EH (cell line): Measurements from ENCODE around the gene ENTREP1.
"Not testable (repeated sequence)": the region's sequence is repeated elsewhere in the genome, so short reads cannot be mapped to it uniquely, and the experiment has no call there.

Experiments
- DNase-seq: peaks from one replicate; pipeline ENCODE4 v3.0.0-alpha.2; 2015; ENCODE audit warnings: low read depth

ENTREP1 gene

DNA sequence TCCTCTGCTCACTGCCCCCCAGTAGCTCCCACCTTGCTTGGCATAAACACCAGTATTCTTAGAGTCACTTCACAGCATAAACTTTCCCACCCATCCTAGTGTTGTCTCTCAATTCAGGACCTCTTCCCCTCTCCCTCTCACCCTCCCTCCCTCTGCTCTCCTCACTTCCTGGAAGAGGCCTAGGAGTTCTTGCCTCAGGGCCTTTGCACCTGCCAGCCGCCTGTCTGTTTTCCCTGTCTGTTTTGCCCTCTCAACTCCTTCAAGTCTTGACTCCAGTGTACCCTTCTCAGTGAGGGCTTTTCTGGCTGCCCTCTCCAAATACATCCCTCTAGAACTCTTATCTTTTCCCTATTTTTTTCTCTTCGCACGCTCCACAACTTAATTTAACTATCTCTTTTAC is 86.2 kb downstream of the ENTREP1 start:
- DNase-seq: no peak

DNA sequence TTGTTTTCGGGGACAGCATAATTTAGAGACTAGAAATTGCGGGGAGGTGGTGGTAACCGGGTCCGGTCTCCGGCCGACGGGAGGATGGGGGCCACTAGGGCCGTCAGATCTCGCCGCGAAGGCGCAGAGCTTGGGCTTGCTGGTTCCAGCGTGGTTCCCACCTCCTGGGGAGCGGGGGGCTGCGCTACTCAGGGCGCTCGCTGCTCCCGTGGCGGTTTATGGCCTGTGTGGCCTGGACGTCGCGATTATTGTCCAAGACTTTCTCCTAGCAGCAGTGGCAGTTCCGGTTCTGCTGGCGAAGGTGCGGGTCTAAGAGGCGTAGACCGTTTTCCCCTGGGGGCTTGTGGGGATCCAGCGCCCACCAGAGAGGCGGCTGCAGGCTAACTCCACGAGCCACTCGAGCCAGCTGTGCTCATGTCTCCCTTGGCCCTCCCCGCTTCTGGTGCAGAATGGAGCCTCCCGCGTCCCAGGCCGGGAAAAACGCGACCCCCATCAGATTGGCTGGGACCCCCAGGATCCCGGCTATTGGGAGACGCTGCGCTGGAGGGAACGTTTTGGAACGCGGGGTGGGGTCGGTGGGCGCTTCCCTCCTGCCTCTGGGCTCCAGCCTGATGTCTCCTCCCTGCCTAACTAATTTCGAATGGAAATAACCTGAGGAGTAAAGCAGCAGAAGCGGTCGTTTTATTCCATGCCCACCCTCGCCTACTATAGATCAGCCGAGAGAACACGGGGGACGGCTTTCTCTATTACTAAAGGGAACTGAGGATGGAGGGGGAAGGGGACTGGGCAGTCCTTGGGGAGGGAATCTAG is 87.1 kb downstream of the ENTREP1 start:
- no peak for DNase-seq

DNA sequence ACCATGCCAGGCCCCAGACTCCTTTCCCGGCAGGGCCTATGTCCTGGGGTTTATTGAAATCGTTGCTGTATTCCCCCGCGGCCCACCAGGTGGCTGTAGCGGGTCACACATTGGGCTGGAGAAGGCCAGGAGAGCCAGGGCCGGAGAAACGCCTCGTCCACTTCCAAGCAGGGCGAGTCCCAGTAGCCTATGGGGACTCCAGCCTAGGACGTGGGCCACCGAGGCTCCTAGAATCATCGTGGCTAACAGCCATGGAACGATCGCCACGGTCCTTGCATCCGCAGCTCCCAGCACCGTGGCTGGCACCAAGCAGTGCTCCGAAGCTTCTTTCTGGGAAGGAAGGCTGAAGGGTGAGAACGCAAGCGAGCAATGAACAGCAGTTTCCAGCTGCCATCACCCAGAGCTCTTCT is 87.7 kb downstream of the ENTREP1 start:
- peak; percentile 72 for DNase-seq

DNA sequence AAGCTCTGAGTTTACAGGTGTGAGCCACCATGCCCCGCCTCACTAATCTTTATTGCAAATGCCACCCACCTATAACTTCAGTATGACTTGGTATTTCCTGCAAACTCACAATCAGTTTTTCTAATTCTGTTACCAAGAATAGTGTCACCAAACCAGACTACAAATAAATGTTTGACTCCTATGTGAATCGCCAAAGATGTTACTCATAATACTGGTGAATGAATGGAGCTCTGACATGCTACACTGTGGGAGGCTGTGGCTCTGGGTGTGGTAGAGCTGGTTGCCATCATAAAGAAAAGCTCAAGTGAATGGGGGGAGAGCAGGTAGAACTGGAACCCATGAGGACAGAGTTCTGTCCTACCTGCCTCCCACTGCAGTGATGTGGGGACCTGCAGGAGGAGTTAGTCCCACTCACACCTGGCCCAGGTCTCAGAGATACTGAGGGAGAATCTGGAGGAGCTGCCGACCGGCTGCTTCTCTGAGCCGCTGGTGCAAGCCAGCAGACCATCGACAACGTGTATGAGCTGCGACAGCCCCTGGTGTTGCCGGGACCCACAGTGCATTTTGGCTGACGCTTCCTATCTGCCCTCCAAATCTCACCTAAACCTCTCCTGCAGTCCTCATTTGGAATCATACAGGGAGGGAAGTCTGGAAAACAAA is 95.7 kb downstream of the ENTREP1 start:
- no peak for DNase-seq

DNA sequence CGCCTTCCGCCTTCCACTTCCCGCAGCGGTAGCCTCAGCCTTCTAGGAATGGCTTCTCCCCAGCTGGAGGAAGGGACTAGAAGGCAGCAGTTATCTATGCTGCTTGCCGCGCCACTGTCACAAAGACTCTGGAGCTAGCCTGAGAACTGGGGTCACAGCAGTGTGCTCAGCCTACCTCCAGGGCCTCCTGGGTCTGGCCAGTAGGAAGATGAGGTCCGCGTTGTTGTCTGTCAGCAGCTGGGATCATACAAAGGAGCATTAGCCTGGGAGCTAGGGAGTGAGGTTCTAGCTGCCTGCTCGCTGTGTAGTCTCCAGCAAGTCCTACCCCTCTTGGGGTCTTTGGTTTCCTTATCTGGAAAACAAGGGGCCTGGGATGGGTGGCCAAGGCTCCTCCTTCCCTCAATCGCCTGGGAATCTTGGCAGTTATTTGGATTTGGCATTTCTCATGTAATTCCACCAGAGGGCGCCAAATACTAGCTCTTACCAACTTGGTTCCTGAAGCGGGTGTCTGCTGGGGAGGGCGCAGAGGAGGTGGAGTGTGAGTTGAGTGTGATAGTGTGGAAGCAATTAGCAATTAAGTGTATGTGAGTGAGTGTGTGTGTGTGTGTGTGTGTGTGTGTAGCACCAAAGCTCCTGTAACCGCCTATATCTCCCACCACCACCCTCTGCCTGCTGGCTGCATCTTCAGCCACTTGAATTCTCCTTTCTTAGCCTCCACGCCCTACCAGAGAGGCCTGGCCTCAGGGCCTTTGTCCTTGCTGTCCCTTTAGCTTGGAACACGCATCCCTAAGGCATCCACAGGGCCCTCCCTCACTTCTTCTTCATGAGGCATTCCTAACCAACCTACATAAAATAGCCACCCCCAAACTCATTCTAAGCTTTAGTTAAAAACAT is 97.1 kb downstream of the ENTREP1 start:
- DNase-seq: peak; percentile 73

DNA sequence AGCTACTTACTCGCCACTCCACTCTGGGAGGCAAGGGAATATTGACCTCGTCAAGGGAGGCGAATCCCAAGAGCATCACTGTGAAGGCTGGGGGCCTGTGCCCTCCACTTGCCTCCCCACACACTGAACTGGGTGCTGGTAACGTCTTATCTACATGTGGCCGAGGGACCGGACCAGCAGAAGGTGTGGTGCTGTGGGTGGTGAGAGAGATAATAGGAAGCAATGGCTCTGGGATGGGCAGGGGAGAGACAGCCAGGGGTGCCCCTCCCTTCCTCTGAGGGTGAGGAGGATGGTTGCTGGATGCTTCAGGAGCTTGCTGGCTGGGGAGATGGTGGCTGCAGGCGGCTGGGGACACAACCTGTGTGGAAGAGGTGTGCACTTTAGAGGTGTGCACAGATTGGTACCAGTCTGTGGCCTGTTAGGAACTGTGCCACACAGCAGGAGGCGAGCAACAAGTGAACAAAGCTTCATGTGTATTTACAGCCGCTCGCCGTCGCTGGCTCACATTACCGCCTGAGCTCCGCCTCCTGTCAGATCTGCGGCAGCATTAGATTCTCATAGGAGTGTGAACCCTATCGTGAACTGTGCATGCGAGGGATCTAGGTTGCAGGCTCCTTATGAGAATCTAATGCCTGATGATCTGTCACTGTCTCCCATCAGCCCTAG is 100.3 kb downstream of the ENTREP1 start:
- DNase-seq: no peak

DNA sequence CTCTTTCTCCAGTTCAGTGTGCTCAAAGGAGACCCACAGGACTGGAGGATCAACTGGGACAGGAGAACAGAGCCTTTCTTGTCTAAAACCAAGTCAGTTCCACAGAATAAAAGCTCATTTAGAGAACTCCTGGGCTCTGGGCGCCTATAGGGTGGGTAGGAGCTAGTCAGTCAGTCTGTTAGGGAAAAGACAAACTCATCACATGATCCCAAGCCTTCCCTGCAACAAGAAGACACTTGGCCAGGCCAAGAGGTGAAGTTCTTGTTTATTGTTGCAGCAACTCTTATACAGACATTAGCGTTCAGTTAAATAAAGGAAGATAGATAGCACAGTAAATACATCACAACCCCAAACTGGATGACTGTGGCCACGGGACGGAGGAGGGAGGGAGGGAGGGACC is 102.3 kb downstream of the ENTREP1 start:
- no peak for DNase-seq

DNA sequence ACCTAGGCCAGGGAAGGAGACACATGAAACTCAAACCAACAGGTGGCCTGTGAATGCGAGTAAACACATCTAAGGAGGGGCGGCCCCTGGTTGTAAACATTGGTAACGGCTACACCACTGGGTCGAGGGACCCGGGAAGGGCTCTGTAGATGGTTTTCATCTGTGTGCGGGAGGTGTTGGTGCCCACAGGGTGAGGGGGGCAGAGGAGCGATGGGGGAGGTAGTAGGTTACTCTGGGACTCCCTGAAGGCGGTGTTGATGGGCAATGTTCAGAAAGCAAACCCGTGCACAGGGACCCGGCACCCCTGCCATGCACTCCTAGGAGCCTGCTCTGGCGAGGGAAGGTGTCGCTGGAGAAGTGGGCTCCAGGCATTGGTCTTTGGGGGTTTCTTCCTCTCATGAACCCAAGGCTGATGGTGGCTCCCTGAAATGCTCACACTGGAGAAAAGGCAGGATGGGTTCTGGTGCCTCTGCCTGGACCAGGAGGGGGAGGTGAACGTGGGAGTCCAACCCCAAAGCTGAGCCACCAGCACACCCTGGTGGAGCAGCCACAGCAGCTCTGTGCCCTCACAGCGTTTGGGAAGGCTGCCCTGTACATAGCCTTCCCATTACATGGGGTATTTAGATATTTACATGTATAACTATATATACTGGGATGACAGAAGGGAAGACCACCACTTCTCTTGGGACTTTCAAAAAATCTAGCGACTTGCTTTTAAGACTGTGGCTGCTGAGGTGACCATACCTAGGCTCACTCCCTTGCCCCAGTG is 103.2 kb downstream of the ENTREP1 start:
- DNase-seq: no peak

DNA sequence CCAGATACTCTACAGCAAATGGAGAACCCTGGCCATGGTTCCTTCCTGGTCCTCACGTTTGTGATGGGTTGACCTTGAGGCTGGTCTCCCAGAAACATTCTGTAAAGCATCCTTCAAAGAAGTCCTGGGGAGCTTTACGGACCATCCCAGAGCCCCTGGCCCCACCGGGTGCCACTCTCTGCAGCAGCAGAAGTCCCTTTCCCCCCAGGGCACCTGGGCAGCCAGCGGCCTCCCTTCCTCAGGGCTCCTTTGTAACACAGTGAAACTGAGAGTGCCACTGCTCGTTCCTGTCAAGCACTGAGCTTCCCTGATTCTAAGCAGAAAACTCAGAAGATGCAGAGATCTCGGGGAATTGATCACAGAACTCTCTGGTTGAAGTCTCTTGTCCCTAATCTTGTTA is 104.3 kb downstream of the ENTREP1 start:
- DNase-seq: no peak

DNA sequence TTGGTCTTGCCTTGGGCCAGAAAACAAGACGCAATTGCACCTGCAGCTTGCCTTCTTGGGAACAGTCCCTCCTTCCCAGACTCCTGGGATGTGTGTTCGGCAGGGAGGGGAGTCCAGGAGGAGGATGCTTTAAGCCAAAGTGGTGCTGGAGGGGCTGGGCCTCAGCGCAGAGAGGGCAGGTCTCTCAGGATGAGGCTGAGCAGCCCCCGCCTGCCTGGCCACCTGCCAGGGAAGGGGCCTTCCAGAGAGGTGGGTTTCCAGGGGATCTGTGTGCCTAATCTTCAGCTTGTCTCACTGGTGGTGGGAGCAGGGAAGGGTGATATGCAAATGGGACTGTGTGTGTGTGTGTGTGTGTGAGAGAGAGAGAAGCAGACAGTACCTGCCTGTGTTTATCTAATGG is 105.2 kb downstream of the ENTREP1 start:
- no peak for DNase-seq

DNA sequence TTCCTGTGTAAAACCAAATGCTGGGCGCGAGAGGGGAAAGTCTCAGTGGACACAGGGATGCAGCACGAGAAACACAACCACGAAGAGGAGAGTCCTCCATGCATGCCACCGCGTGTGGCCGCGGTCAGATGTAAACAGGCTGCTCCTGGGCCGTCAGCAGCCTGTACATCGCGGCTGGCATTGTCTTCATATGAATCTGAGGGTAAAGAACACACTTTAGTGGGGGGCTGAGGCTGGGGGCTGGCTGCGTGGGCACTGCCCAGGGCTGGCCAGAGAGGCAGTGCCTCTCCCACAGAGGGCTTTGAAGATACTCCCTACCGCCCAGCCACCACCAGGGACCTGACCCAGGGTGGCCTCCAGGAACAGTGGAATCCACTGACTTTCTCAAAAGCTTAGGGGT is 106.2 kb downstream of the ENTREP1 start:
- no peak for DNase-seq

DNA sequence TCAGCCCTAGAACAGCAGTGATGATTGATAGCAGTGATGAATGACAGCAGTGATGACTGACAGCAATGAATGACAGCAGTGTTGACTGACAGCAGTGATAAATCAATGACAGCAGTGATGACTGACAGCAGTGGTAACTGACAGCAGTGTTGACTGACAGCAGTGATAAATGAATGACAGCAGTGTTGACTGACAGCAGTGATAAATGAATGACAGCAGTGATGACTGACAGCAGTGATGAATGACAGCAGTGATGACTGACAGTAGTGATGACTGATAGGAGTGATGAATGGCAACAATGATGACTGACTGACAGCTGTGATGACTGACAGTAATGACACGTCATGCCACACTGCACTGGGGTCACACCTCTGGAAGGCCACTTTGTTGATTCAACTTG is 106.8 kb downstream of the ENTREP1 start:
- no peak for DNase-seq

DNA sequence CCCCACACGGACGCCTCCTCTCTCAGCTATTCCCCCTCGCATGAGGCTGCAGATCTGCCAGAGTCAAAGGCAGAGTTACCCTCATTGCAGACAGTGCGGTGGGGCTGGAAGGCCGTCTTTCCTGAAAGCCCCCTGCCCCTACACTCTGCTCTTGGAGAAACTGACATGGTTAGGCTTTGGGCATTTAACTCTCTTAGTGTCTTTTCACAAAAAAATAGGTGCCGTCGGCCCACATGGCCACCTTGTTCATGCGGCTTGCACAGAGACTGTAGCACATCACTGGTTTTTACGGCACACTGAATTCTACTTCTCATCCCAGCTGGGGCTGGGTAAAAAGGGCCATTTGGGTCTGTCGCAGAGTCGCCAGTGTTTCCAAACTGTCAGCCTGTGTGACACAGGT is 107.6 kb downstream of the ENTREP1 start:
- no peak for DNase-seq

DNA sequence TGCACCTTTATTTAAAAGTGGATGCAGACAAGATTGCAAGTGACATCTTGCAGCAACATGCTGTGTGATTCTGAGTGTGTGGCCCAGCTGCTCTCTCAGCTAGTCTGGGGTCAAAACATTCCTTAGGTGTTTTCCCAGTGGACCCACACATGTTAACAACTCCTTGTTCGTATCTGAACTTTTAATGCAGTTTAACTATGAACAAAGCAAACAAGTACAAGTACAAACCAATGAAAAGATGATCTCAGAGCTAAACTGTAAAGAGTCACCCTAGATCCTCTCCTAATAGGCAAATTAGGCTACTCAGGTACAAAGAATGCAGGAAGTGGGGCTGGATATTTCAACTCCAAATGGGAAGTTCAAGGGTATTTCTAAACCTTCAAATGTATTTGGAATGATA is 108.4 kb downstream of the ENTREP1 start:
- peak; percentile 60 for DNase-seq

DNA sequence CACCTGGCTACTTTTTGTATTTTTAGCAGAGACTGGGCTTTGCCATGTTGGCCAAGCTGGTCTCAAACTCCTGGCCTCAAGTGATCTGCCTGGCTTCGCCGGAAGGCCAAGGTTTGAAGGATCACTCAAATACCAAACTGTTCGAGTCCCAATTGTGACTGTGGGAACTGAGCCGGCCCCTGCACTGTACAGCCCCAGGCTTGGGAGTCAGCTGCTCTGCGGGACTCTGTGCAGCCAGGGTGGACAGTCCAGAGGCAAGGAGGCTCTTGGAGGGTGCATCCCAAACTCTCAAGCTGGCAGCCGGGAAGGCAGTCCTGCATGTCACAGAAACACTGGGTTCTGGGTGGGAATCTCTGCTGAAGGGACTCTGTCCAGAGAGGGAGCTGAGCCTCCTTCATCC is 109.0 kb downstream of the ENTREP1 start:
- DNase-seq: no peak

DNA sequence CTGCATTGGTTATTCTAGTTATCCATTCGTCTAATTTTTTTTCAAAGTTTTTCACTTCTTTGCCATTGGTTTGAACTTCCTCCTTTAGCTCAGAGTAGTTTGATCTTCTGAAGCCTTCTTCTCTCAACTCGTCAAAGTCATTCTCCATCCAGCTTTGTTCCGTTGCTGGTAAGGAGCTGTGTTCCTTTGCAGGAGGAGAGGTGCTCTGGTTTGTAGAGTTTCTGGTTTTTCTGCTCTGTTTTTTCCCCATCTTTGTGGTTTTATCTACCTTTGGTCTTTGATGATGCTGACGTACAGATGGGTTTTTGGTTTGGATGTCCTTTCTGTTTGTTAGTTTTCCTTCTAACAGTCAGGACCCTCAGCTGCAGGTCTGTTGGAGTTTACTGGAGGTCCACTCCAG is 114.6 kb downstream of the ENTREP1 start:
- not testable (repeated sequence) for DNase-seq

DNA sequence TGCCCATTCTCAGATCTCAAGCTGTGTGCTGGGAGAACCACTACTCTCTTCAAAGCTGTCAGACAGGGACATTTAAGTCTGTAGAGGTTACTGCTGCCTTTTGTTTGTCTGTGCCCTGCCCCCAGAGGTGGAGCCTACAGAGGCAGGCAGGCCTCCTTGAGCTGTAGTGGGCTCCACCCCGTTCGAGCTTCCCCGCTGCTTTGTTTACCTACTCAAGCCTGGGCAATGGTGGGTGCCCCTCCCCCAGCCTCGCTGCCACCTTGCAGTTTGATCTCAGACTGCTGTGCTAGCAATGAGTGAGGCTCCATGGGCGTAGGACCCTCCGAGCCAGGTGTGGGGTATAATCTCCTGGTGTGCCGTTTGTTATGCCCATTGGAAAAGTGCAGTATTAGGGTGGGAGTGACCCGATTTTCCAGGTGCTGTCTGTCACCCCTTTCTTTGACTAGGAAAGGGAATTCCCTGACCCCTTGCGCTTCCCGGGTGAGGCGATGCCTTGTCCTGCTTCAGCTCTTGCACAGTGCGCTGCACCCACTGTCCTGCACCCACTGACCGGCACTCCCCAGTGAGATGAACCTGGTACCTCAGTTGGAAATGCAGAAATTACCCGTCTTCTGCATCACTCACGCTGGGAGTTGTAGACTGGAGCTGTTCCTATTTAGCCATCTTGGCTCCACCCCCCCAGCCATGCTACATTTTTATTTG is 115.4 kb downstream of the ENTREP1 start:
- not testable (repeated sequence) for DNase-seq
